Astrocyte (in vitro differentiated cells and primary cell): ENCODE measurements around the gene MFAP3L. TPM values are rescaled to one million over a fixed set of nuclear protein-coding genes. Genes with fewer than 3 reads are reported as not detected.
A peak's percentile ranks its signal among the peaks of the same experiment; 100 is the strongest.

ENCODE experiments used
- DNase-seq: peaks from one replicate; pipeline ENCODE4 v3.0.0-alpha.2; 2010; ENCODE audit warnings: low read depth
- FAIRE-seq: peaks from 2 replicates; lab custom pipeline; 2011; peaks lifted over from hg19 to GRCh38; lab: Jason Lieb, UNC
- H2AFZ ChIP-seq: 2 replicates; pipeline ENCODE4 v1.6.0; 2012; ENCODE audit warnings: low read depth, low read length, inconsistent platforms
- H3K27ac ChIP-seq: 2 replicates; pipeline ENCODE4 v1.5.1; 2011; ENCODE audit warnings: low read depth, low read length, inconsistent platforms
- H3K27me3 ChIP-seq: 2 replicates; pipeline ENCODE4 v1.6.0; 2011; ENCODE audit warnings: low read length, inconsistent platforms; ENCODE audit not compliant: insufficient read depth
- H3K36me3 ChIP-seq: 2 replicates; pipeline ENCODE4 v1.5.1; 2011; ENCODE audit warnings: low read length, inconsistent platforms; ENCODE audit not compliant: insufficient read depth
- H3K4me1 ChIP-seq: 2 replicates; pipeline ENCODE4 v1.5.1; 2011; ENCODE audit warnings: low read length, inconsistent platforms; ENCODE audit not compliant: insufficient read depth
- H3K4me2 ChIP-seq: 2 replicates; pipeline ENCODE4 v1.6.0; 2012; ENCODE audit warnings: low read length, inconsistent platforms
- H3K4me3 ChIP-seq: 2 replicates; pipeline ENCODE4 v1.5.1; 2011; ENCODE audit warnings: low read depth, mild to moderate bottlenecking, low read length, inconsistent platforms; ENCODE audit not compliant: insufficient read depth
- H3K79me2 ChIP-seq: 2 replicates; pipeline ENCODE4 v1.6.0; 2012; ENCODE audit warnings: mild to moderate bottlenecking, low read length, inconsistent platforms; ENCODE audit not compliant: insufficient read depth
- H3K9ac ChIP-seq: 2 replicates; pipeline ENCODE4 v1.6.0; 2012; ENCODE audit warnings: mild to moderate bottlenecking, low read length, inconsistent platforms
- H3K9me3 ChIP-seq: 2 replicates; pipeline ENCODE4 v1.5.1; 2012; ENCODE audit warnings: low read depth, mild to moderate bottlenecking, low read length, inconsistent platforms; ENCODE audit not compliant: insufficient read depth
- H4K20me1 ChIP-seq: 2 replicates; pipeline ENCODE4 v1.6.0; 2012; ENCODE audit warnings: low read length, inconsistent platforms; ENCODE audit not compliant: insufficient read depth
- H3K27ac Mint-ChIP-seq: one replicate; pipeline ENCODE4 v1.8.0; 2021; ENCODE audit warnings: mild to moderate bottlenecking, mixed read lengths; ENCODE audit not compliant: unreplicated experiment
- H3K27me3 Mint-ChIP-seq: one replicate; pipeline ENCODE4 v1.8.0; 2021; ENCODE audit warnings: low read depth, mixed read lengths; ENCODE audit not compliant: unreplicated experiment
- H3K36me3 Mint-ChIP-seq: one replicate; pipeline ENCODE4 v1.8.0; 2021; ENCODE audit warnings: low read depth, mixed read lengths; ENCODE audit not compliant: unreplicated experiment
- H3K4me1 Mint-ChIP-seq: one replicate; pipeline ENCODE4 v1.8.0; 2021; ENCODE audit warnings: low read depth, mixed read lengths; ENCODE audit not compliant: unreplicated experiment
- H3K4me3 Mint-ChIP-seq: one replicate; pipeline ENCODE4 v1.8.0; 2021; ENCODE audit warnings: mild to moderate bottlenecking, moderate library complexity, mixed read lengths; ENCODE audit not compliant: unreplicated experiment
- H3K9me3 Mint-ChIP-seq: one replicate; pipeline ENCODE4 v1.8.0; 2021; ENCODE audit warnings: mild to moderate bottlenecking, mixed read lengths; ENCODE audit not compliant: unreplicated experiment
- EZH2 ChIP-seq: IDR thresholded peaks from 2 replicates; pipeline ENCODE4 v1.6.1; 2012; ENCODE audit warnings: mild to moderate bottlenecking, low read length, inconsistent platforms; ENCODE audit not compliant: insufficient read depth
- total RNA-seq: library from RNA; stranded (reverse); gene quantifications from 2 replicates; pipeline ENCODE4 v1.2.1, GENCODE V29; 2021
- TF ChIP-seq, protein P1 (sequence below): IDR thresholded peaks from 2 replicates; pipeline ENCODE4 v1.5.1; 2011; ENCODE audit warnings: low read depth, mild to moderate bottlenecking, inconsistent platforms, low read length, moderate library complexity; ENCODE audit not compliant: insufficient read depth

Gene MFAP3L
- total RNA-seq, 1 donor from 2014 or later, result 30.2 TPM

DNA sequence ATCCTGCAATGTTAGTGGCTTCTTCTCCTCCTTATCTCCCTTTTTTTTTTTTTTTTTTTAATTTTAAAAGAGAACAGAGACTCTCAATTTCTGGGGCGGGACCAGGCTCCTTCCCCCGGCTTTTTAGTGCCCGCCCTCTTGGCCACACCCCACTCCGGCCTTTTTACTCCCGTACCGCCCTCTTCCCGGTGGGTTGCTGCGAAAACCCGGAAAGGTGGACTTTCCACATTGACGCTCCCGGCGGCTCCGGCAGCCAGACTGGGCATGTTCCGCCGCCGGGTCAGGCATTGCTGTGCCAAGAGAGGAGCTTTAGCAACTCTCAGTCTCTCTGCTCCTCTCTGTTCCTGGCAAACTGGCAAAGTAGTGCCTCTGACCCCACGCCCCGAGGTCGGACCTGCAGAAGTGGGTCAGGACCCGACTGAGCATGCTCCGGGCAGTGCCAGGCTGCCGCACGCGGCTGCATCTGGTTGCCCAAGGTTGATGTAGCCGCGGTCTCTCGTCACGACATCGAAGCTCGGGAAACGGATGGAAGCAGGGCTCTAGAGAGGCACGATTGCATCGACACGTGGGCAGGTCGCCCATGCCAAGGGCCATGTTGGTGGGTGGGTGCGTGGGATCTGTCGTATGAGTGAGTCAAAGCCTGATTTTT lies 1.1 kb upstream of the MFAP3L start:
- Histone ChIP-seq H3K9me3 (no peaks in the 10 kb centered on the region), H3K4me1 (peaks cover 5% of the 10 kb centered on the region), H3K9ac (peak overlapping the region; percentile 92), H3K27me3 (no peaks in the 10 kb centered on the region), H3K79me2 (peaks cover 2% of the 10 kb centered on the region), H3K36me3 (no peaks in the 10 kb centered on the region), H3K4me3 (peak overlapping the region; percentile 92), H2AFZ (peak overlapping the region; percentile 93), H3K27ac (peak overlapping the region; percentile 76), H4K20me1 (no peaks in the 10 kb centered on the region), H3K4me2 (peak overlapping the region; percentile 98)
- Mint-ChIP-seq H3K4me3 (peak overlapping the region; percentile 91), H3K27me3 (peaks cover 11% of the 10 kb centered on the region), H3K27ac (peak overlapping the region; percentile 81), H3K36me3 (peaks cover 9% of the 10 kb centered on the region), H3K4me1 (peaks cover 18% of the 10 kb centered on the region), H3K9me3 (no peaks in the 10 kb centered on the region)
- FAIRE-seq (no peak), DNase-seq (peak; percentile 98)
- no peak for TF ChIP-seq EZH2
- TF ChIP-seq, protein P1, sequence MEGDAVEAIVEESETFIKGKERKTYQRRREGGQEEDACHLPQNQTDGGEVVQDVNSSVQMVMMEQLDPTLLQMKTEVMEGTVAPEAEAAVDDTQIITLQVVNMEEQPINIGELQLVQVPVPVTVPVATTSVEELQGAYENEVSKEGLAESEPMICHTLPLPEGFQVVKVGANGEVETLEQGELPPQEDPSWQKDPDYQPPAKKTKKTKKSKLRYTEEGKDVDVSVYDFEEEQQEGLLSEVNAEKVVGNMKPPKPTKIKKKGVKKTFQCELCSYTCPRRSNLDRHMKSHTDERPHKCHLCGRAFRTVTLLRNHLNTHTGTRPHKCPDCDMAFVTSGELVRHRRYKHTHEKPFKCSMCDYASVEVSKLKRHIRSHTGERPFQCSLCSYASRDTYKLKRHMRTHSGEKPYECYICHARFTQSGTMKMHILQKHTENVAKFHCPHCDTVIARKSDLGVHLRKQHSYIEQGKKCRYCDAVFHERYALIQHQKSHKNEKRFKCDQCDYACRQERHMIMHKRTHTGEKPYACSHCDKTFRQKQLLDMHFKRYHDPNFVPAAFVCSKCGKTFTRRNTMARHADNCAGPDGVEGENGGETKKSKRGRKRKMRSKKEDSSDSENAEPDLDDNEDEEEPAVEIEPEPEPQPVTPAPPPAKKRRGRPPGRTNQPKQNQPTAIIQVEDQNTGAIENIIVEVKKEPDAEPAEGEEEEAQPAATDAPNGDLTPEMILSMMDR, result no peak

- Histone ChIP-seq H3K9ac (peak overlapping the region; percentile 92), H3K27me3 (no peaks in the 10 kb centered on the region), H3K36me3 (no peaks in the 10 kb centered on the region), H3K79me2 (peaks cover 2% of the 10 kb centered on the region), H3K4me1 (peaks cover 5% of the 10 kb centered on the region), H4K20me1 (no peaks in the 10 kb centered on the region), H2AFZ (peak overlapping the region; percentile 76), H3K27ac (no peak overlapping the region), H3K9me3 (no peaks in the 10 kb centered on the region), H3K4me2 (peak overlapping the region; percentile 98), H3K4me3 (peak overlapping the region; percentile 92)
- peak overlapping the region; percentile 69 for H3K27ac Mint-ChIP-seq
- H3K36me3 Mint-ChIP-seq, result peaks cover 12% of the 10 kb centered on the region
- TF ChIP-seq EZH2, result peak; percentile 28
- TF ChIP-seq, protein P1, result no peak
- peak; percentile 13 for FAIRE-seq
- peaks cover 14% of the 10 kb centered on the region for H3K4me1 Mint-ChIP-seq
- H3K27me3 Mint-ChIP-seq, result peaks cover 11% of the 10 kb centered on the region
- H3K9me3 Mint-ChIP-seq, result no peaks in the 10 kb centered on the region
- no peak for DNase-seq
- peak overlapping the region; percentile 92 for H3K4me3 Mint-ChIP-seq
These were observed 507 bp downstream of the MFAP3L start for GRCh38 chr4:170025523-170026252.
